ENCODE measurements around the gene PDE9A.
"Not testable (repeated sequence)": the region's sequence is repeated elsewhere in the genome, so short reads cannot be mapped to it uniquely, and the experiment has no call there.

Gene PDE9A

DNA sequence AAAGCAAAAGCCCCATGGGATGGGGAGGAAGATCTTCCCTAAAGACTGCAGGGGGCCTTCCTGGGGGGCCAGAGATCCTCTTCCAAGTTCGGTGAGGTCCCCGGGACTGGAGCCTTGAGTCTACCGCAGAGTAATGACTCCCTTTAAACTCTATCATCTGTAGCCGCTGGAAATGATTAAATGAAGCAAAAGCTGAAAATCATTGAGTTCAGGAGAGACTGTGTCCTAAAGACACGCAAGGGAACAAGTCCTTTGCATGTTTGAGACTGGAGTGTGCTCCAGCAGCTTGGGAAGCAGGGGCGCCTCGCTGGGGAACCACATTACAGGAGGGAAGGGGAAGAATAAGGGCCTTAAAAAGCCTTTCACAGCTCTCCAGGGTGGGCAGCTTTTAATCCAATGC, 155.8 kb downstream of the PDE9A start:
- DNase-seq, result no peak

- no peak for DNase-seq
Observed at GRCh38 chr21:42809577-42810475, 156.4 kb downstream of the PDE9A start.

GRCh38 chr21:42811960-42812359, 158.5 kb downstream of the PDE9A start:
- no peak for DNase-seq

DNA sequence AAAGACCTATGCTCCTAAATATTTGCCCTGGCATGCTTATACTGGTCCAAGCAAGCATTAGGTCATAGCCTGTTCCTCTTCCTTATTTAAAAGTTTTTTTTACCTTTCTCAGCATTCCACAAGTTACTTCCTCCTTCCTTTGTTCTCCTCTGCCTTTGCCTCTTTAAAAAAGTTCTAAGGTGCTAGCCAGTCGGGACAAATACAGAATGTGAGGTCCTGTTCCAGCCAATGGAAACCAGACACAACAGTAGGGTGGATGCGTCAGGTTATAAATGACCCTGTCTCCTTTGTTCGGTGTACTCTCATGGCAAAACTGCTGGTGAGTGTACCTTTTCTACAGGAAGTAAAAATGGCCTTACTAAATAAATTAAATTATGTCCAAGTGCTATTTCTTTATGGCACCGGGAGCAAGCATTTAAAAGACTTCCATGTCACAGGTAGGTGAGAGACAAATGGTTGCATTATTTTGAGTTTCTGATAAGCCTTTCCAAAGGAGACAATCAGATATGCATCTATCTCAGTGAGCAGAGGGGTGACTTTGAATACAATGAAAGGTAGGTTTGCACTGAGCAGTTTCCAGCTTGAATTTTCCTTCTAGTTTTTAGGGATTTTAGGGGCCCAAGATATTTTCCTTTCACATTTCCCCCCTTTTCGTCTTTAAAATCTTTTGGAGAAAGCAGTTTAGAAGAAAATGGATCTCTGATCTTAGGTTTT, 159.3 kb downstream of the PDE9A start:
- not testable (repeated sequence) for DNase-seq

GRCh38 chr21:42815217-42815616, 161.8 kb downstream of the PDE9A start:
- no peak for DNase-seq

DNA sequence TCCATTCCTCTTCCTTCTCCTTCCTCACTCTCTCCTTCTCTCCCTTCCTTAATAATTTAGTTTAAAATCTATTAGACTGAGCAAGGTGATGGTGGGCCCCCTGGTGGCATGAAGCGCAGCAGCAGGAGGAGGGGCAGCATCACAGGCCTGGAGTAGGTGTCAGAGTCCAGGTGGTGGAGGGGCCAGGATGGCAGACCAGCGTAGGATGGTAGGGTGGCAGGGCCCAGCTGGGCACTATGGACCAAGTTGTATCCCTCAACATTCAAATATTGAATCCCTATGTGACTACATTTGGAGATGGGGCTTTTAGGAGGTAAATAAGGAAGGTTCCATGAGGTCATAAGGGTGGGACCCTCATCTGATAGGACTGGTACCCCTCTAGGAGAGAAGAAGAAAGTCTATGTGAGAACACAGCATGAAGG, 164.9 kb downstream of the PDE9A start:
- DNase-seq, result no peak

DNA sequence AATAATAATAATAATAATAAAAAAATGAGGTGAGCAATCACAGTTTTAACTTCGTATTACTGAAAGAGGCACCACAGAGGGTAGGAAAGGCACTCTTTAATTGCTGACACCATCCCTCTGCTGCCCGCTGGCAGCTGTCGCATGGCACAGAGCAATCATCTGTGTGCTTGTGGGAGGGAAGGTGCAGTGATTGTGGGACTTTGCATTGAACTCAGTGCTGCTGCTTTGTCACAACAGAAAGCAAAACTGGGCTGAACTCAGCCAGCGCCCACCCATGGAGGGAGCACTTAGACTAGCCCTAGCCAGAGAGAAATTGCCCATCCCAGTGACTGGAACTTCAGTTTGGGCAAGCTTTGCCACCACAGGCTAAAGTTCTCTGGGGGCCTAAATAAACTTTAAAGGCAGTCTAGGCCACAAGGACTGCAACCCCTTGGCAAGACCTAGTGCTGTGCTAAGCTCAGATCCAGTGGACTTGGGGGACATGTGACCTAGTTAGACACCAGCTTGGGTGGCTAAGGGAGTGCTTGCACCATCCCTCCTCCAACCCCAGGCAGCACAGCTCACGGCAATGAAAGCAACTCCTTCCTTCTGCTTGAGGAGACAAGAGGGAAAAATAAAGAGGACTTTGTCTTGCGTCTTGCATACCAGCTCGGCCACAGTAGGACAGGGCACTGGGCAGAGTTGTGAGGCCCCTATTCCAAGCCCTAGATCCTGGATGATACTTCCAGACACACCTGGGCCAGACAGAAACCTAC, 166.6 kb downstream of the PDE9A start:
- DNase-seq, result no peak

DNA sequence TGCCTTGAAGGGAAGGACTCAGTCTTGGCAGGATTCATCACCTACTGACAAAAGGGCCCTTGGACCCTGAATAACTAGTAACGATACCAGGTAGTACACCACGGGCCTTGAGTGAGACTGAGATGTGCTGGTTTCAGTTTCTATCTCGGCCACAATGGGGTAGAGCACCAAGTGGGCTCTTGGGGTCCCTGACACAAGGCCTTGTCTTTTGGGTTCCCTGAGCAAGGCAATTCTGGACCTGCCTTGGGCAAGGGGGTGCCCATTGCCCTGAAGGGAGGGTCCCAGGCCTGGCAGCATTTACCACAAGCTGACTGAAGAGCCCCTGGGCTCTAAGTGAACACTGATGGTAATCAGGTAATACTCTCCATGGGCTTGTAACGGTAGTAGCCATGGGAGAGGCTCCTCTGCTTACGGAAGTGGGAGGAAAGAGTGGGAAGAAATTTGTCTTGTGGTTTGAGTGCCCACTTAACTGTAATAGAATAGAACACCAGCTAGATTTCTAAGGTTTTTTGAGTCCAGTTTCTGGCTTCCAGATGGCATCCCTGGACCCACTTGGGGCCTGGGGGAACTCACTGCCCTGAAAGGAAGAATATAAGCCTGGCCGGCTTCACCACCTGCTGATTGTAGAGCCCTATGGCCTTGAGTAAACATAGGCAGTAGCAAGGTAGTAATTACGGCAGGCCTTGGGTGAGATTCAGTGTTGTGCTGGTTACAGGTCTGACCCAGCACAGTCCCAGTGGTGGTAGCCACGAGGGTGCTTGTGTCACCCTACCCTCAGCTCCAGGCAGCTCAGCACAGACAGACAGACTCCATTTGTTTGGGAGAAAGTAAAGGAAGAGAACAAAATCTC, 167.4 kb downstream of the PDE9A start:
- DNase-seq, result peak; percentile 74
